Endothelial cell of umbilical vein (primary cell): Measurements from ENCODE around the gene MYO1E. TPM values are rescaled to one million over a fixed set of nuclear protein-coding genes. Genes with fewer than 3 reads are reported as not detected.

Experiments
- BruUV-seq: library from RNA; stranded (reverse); fragments of 400-500 nt; replicated peaks from 2 replicates; lab custom pipeline; 2021; lab: Mats Ljungman, UMichigan
- CTCF ChIA-PET: fragments of 300-600, 350-600 bp; sonication (Branson Sonifier 250); formaldehyde crosslinking; loops from one replicate; lab custom pipeline; 2021; ENCODE audit warnings: antibody characterized with exemption, inconsistent platforms; lab: Charles Lee
- POLR2A ChIA-PET: fragments of 300-600, 350-600 bp; sonication (Branson Sonifier 250); formaldehyde crosslinking; loops from one replicate; lab custom pipeline; 2021; ENCODE audit warnings: antibody characterized with exemption, inconsistent platforms; lab: Charles Lee
- DNase-seq: peaks from one replicate; pipeline ENCODE4 v3.0.0-alpha.2; 2011; ENCODE audit warnings: low read depth, low spot score
- FAIRE-seq: peaks from 2 replicates; lab custom pipeline; 2011; peaks lifted over from hg19 to GRCh38; lab: Jason Lieb, UNC
- H2AFZ ChIP-seq: 2 replicates; pipeline ENCODE4 v1.6.0; 2012; ENCODE audit warnings: low read depth, low read length, control low read depth, inconsistent platforms
- H3K27ac ChIP-seq: 2 replicates; pipeline ENCODE4 v1.5.1; 2011; ENCODE audit warnings: low read depth, mild to moderate bottlenecking, control low read depth, low read length, moderate library complexity; ENCODE audit not compliant: insufficient read depth
- H3K27me3 ChIP-seq, 2 experiments: 2 replicates each; pipeline versions ENCODE4 v1.6.0 to v1.6.1; 2011; ENCODE audit warnings: low read length in 2 of 2, mixed read lengths in 1 of 2; ENCODE audit not compliant: control insufficient read depth in 2 of 2, insufficient read depth in 2 of 2
- H3K36me3 ChIP-seq, 2 experiments: 2 replicates in 1 of 2; 3 replicates in 1 of 2; pipeline ENCODE4 v1.5.1; 2011; ENCODE audit warnings: low read length in 2 of 2, mild to moderate bottlenecking in 1 of 2, moderate library complexity in 1 of 2; ENCODE audit not compliant: control insufficient read depth in 2 of 2, insufficient read depth in 2 of 2; ENCODE audit errors: extremely low read depth in 1 of 2
- H3K4me1 ChIP-seq: 3 replicates; pipeline ENCODE4 v1.5.1; 2011; ENCODE audit warnings: mild to moderate bottlenecking, low read length; ENCODE audit not compliant: control insufficient read depth, insufficient read depth; ENCODE audit errors: extremely low read depth
- H3K4me2 ChIP-seq: 2 replicates; pipeline ENCODE4 v1.6.1; 2011; ENCODE audit warnings: low read length, control low read depth, mixed read lengths; ENCODE audit not compliant: insufficient read depth
- H3K4me3 ChIP-seq, 3 experiments: fragments of 200-600 bp in 1 of 3; sonication (generic), shearing (Covaris generic) in 1 of 3; replicated peaks in 1 of 3; 2 replicates each; pipeline ENCODE4 v1.5.1; 2011 to 2016; ENCODE audit warnings: control low read depth in 3 of 3, low read length in 3 of 3, mild to moderate bottlenecking in 2 of 3, inconsistent platforms in 1 of 3, low read depth in 1 of 3, moderate library complexity in 1 of 3; ENCODE audit not compliant: insufficient read depth in 1 of 3
- H3K79me2 ChIP-seq: 2 replicates; pipeline ENCODE4 v1.6.0; 2012; ENCODE audit warnings: low read length, inconsistent platforms; ENCODE audit not compliant: control insufficient read depth, insufficient read depth
- H3K9ac ChIP-seq: replicated peaks from 2 replicates; pipeline ENCODE3; 2011; ENCODE audit warnings: low read length, control low read depth; ENCODE audit not compliant: insufficient read depth; ENCODE audit errors: extremely low read depth
- H3K9me1 ChIP-seq: replicated peaks from 3 replicates; pipeline ENCODE4 v1.6.0; 2011; ENCODE audit warnings: mild to moderate bottlenecking, low read length; ENCODE audit not compliant: control insufficient read depth, insufficient read depth; ENCODE audit errors: extremely low read depth
- H3K9me3 ChIP-seq: replicated peaks from 2 replicates; pipeline ENCODE4 v1.5.1; 2012; ENCODE audit warnings: low read length, inconsistent platforms; ENCODE audit not compliant: control insufficient read depth, insufficient read depth
- H4K20me1 ChIP-seq: replicated peaks from 2 replicates; pipeline ENCODE3; 2011; ENCODE audit warnings: mild to moderate bottlenecking, low read length; ENCODE audit not compliant: control insufficient read depth, insufficient read depth; ENCODE audit errors: extremely low read depth
- EZH2 ChIP-seq: IDR thresholded peaks from 2 replicates; pipeline ENCODE4 v1.6.1; 2012; ENCODE audit warnings: borderline replicate concordance, low read depth, mild to moderate bottlenecking, moderate library complexity, low read length, inconsistent platforms; ENCODE audit not compliant: severe bottlenecking
- FOS ChIP-seq: IDR thresholded peaks from 2 replicates; pipeline ENCODE4 v1.6.1; 2011; ENCODE audit warnings: mild to moderate bottlenecking, low read length, moderate library complexity, borderline replicate concordance; ENCODE audit not compliant: insufficient read depth
- GATA2 ChIP-seq: IDR thresholded peaks from 2 replicates; pipeline ENCODE4 v1.7.0; 2011; ENCODE audit warnings: low read depth, mild to moderate bottlenecking, moderate library complexity, mixed read lengths, low read length; ENCODE audit not compliant: insufficient read length, insufficient read depth
- JUN ChIP-seq: IDR thresholded peaks from 2 replicates; pipeline ENCODE4 v1.6.1; 2011; ENCODE audit warnings: borderline replicate concordance, low read depth; ENCODE audit not compliant: insufficient read length, insufficient read depth
- MYC ChIP-seq: IDR thresholded peaks from one replicate; pipeline ENCODE4 v1.6.1; 2011; ENCODE audit warnings: mild to moderate bottlenecking, low read depth, low read length
- POLR2AphosphoS5 ChIP-seq: IDR thresholded peaks from 2 replicates; pipeline ENCODE4 v1.6.1; 2012; ENCODE audit warnings: low read depth, mild to moderate bottlenecking, control low read depth, low read length, moderate library complexity; ENCODE audit not compliant: insufficient read depth
- dilution Hi-C: fragments of 300-500 bp; cut with MboI; formaldehyde crosslinking; loops from one replicate; pipeline ENCODE4 v1.15.0; 2019; ENCODE audit warnings: low sequenced_read_pairs; ENCODE audit not compliant: extremely low pct_ligation_motif_present
- intact Hi-C: fragments of 100-400 bp; cut with micrococcal nuclease; formaldehyde crosslinking; loops from one replicate; pipeline ENCODE4 v1.10.0; 2022
- polyA plus RNA-seq, 4 experiments: library from polyadenylated mRNA; depleted of rRNA in 3 of 4; stranded (reverse) in 3 of 4; unstranded in 1 of 4; fragments of >200 nt; gene quantifications; 2 replicates each; pipeline versions ENCODE4 v1.2.1 to v1.2.3, GENCODE V29; 2011 to 2012; ENCODE audit warnings: missing spikeins in 1 of 4
- total RNA-seq: library from RNA; stranded (reverse); gene quantifications from 2 replicates; pipeline ENCODE4 v1.2.3, GENCODE V29; 2021
- TF ChIP-seq, protein P1 (sequence below): IDR thresholded peaks from 2 replicates; pipeline ENCODE4 v1.6.1; 2011; ENCODE audit not compliant: insufficient read depth, insufficient read length

The MYO1E gene
- total and polyA plus RNA-seq, 2 donors (not counting 3 experiments of a cell fraction or from before 2014, with no cell fraction given), result 31.6 to 218 TPM

DNA sequence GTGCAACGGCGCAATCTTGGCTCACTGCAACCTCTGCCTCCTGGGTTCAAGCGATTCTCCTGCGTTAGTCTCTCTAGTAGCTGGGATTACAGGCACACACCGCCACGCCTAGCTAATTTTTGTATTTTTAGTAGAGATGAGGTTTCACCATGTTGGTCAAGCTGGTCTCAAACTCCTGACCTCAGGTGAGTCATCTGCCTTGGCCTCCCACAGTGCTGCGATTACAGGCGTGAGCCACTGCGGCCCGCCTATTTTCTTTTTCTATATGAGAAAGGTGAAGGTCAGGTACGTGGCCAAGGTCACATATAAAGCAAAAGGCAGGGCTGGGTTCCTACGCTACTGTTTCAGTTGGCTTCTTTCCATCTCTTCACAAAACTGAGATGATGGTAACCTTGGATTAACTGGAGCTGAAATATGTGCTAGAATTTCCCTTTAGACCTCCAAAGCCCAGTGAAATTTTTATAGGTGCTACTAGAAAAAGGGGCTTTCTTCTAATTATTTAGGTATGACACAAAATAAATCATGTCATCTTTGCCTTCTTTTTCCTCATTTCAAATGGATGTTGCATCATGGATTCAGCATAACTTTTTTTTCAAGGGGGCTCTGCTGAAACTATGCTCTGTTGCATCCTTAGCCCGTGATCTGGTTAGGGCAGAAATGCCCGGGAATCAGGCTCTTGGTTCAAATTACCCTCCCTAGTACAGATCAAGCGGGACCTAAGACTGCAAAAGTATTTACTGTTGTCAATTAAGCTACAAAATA lies 68.5 kb downstream of the MYO1E start:
- Histone ChIP-seq H2AFZ (no peak overlapping the region), H3K9me1 (no peaks in the 10 kb centered on the region), H3K4me3 (no peak overlapping the region), H3K79me2 (peaks cover 58% of the 10 kb centered on the region), H3K4me1 (peaks cover 59% of the 10 kb centered on the region), H3K9me3 (no peaks in the 10 kb centered on the region), H3K4me2 (peak overlapping the region; percentile 6), H4K20me1 (no peaks in the 10 kb centered on the region), H3K27me3 (no peaks in the 10 kb centered on the region), H3K9ac (no peak overlapping the region), H3K36me3 (no peaks in the 10 kb centered on the region), H3K27ac (peak overlapping the region; percentile 20)
- ChIA-PET CTCF (no interaction called here), POLR2A (no interaction called here)
- FAIRE-seq, result no peak
- TF ChIP-seq MYC (no peak), GATA2 (no peak), POLR2AphosphoS5 (no peak), JUN (no peak), FOS (no peak), EZH2 (no peak)
- TF ChIP-seq, protein P1, sequence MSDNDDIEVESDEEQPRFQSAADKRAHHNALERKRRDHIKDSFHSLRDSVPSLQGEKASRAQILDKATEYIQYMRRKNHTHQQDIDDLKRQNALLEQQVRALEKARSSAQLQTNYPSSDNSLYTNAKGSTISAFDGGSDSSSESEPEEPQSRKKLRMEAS, result no peak
- no peak for DNase-seq
- no TSS peak for BruUV-seq
- dilution Hi-C loops, result no loop called here
- intact Hi-C loops, result no loop called here
